NCI-H2227 (cell line): ENCODE results near the gene RIPOR1.

Source experiments
- DNase-seq: peaks from one replicate; lab custom pipeline; 2025; ENCODE audit not compliant: unreplicated experiment; lab: John Stamatoyannopoulos, UW

RIPOR1 gene

GRCh38 chr16:67555795-67556212 is 27.2 kb downstream of the RIPOR1 start:
- DNase-seq: no peak

DNA sequence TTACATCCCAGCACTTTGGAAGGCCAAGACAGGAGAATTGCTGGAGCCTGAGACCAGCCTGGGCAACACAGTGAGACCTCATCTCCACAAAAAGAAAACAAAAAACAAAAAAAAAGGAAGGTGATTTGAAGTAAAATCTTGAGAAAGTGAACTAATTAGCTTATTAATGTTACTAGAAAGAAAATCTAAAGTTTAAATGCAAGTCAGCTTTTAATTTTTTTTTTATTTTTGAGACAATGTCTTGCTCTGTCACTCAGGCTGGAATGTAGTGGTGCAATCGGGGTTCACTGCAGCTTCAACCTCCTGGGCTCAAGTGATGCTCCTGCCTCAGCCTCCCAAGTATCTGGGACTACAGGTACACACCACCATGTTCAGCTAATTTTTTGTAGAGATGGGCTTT is 30.2 kb downstream of the RIPOR1 start:
- DNase-seq: no peak

DNA sequence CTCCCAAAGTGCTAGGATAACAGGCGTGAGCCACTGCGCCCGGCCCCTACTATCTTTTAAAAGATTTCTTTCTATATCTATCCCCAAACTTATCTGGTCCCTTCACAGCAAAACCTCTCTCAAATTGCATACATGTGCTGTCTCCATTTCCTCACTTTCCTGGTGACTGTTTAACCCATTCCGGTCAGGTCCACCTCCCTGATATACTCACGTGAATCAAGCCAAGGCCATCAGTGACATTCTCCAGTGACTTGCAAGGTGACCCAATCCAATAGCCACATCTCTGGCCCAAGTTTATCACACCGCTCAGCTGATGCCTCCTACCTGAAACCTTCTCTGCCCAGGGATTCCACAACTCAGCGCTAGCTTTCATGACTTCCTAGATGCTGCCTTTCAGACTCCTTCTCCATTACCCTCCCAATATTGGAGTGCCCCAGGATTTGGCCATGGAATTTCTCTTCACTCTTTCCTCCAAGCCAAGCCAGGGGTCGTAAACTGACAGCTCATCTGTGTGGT is 32.3 kb downstream of the RIPOR1 start:
- no peak for DNase-seq

DNA sequence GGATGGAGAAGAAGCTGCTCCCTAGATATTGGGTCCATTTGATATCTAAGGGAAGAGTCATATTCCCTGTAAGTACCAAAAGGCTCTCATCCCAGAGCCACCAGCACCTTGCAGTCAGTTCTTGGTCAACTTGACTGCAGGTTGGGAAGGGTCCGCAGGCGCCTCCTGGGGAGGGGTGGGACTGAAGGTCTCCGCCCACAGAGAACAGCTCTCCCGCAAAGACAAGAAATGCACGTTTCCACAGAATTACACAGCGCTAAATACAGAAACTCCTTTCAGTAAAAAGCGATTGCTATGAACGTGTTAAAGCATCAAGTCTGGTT is 32.8 kb downstream of the RIPOR1 start:
- DNase-seq: no peak

GRCh38 chr16:67561824-67562525 is 33.3 kb downstream of the RIPOR1 start:
- peak; percentile 96 for DNase-seq

- peak; percentile 88 for DNase-seq
Observed at GRCh38 chr16:67562526-67562917, 33.9 kb downstream of the RIPOR1 start, which contains the start of gene CTCF. Gene CTCF, plus strand, starts transcription at chr16:67562526. Its CDS starts 48,307 bp downstream, at chr16:67610833.

DNA sequence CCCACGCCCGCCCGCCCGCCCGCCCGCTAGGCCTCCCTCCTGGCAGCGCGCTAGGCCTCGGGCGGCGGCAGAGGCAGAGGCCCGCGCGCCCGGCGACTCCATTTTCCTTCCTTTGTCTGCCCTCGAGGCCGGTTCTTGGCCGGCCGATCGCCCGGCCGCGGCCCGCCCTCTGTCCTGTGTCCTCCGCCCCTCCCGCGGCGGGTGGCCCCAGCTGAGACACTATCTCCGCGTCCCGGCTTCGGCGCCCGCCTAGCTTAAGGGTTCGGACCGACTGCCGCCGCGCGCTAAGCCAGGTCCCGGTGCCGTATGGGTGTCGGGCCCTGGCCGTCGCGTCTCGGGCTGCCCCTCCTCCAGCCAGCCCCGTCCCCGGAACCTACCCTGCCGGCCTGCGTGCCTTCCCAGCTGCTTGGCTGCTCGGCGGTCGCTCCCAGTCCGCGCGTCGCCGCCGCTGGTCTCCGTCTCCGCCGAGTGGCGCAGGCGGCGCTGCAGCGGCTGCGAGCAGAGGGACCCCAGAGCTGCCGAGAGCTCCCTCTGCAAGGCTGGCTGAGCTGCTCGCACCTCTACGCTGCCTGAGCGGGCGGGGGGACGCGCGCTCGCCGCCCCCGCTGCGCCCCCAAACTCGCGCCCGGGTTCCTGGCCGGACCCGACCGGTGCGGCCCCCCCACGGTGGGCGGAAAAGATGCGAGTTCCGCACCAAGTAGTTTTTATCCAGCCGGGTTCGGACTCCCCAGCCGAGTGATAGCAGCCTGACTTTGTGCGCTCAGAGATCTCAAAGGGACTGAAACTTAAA is 34.5 kb downstream of the RIPOR1 start:
- DNase-seq: peak; percentile 76

GRCh38 chr16:67563708-67564468 is 35.3 kb downstream of the RIPOR1 start:
- peak; percentile 27 for DNase-seq

- DNase-seq: no peak
Observed at GRCh38 chr16:67565470-67566100, 37.0 kb downstream of the RIPOR1 start.

DNA sequence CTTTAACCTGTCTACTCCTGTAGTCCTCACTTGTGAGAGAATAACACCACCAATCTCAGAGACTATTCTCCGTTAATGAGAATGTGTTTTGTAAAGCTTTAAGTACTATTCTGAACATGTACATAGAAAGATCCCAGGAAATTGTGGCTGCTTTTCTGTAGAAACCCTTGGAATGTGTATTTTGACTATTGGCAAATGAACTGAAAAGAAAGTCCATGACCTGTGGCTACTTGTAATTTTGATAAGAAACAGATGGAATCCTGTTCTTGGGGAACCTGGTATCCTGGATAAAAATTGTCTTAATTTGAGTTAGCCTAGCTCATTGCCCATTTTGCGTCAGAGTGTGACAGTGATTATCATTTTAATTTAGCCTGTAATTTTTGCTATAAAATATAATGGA is 42.8 kb downstream of the RIPOR1 start:
- DNase-seq: no peak

GRCh38 chr16:67571981-67572431 is 43.4 kb downstream of the RIPOR1 start:
- no peak for DNase-seq

DNA sequence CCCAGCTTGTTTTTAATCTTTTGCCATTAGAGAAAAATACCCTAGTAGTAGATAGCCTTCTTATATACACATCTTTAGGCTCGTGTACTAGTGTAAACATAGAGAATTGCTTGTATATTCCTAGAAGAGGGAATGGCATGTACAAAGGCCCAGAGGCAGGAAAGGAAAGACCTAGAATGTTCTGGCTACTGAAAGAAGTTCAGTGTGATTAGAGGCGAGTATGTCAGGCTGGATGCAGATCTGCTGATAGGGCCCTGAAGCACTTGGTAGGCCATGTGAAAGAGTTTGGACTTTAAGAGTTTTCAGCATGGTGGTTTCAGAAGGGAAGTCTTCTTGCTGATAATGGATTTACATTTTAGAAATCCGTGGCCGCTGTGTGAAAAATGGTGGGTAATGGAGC is 51.1 kb downstream of the RIPOR1 start:
- DNase-seq: no peak

- DNase-seq: no peak
Observed at GRCh38 chr16:67580202-67580601, 51.6 kb downstream of the RIPOR1 start.

DNA sequence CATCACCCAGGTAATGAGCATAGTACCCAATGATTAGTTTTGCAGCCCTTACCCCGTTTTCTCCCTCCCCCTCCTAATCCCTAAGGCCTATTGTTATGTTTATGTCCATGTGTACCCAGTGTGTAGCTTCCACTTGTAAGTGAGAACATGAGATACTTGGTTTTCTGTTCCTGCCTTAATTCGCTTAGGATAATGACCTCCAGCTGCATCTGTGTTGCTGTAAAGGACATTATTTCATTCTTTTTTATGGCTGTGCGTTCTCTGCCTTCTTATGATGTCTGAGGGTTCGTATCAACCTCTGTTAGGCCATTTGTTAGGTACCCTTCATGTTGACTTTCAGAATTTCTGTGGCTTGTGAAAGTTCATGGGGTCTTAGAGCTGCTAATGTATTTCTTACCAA is 64.7 kb downstream of the RIPOR1 start:
- DNase-seq: no peak

- no peak for DNase-seq
Observed at GRCh38 chr16:67593701-67594100, 65.1 kb downstream of the RIPOR1 start.

GRCh38 chr16:67594256-67594915 is 65.8 kb downstream of the RIPOR1 start:
- DNase-seq: no peak

GRCh38 chr16:67594956-67595355 is 66.3 kb downstream of the RIPOR1 start:
- DNase-seq: no peak
